ENCODE measurements around the gene SLC8B1.
A peak's percentile ranks its signal among the peaks of the same experiment; 100 is the strongest.

SLC8B1 gene

GRCh38 chr12:113318046-113318656, 16.8 kb downstream of the SLC8B1 start:
- H3K9me3 ChIP-seq (ENCODE audit: severe bottlenecking): no peaks in the 10 kb centered on the region
- no peak for TF ChIP-seq CTCF (IDR thresholded peaks at IDR 0.05; ENCODE audit: low read depth, low read length)

GRCh38 chr12:113317122-113317521, 17.8 kb downstream of the SLC8B1 start:
- TF ChIP-seq CTCF (IDR thresholded peaks at IDR 0.05; ENCODE audit: low read depth, low read length): no peak
- H3K27ac ChIP-seq: no peak overlapping the region
- DNase-seq: no peak
- H3K4me3 ChIP-seq (ENCODE audit: low read depth, low read length): no peak overlapping the region
- no peaks in the 10 kb centered on the region; the same call in 1 of the 2 replicates for H3K36me3 ChIP-seq
- no peaks in the 10 kb centered on the region for H3K27me3 ChIP-seq (ENCODE audit: insufficient read depth, low read depth, severe bottlenecking)
- H3K9me3 ChIP-seq (ENCODE audit: severe bottlenecking): no peaks in the 10 kb centered on the region

More at GRCh38 chr12:113318046-113318656, 16.8 kb downstream of the SLC8B1 start:
- no peak overlapping the region for H3K4me3 ChIP-seq (ENCODE audit: low read depth, low read length)
- no peak overlapping the region for H3K27ac ChIP-seq
- no peaks in the 10 kb centered on the region for H3K27me3 ChIP-seq (ENCODE audit: insufficient read depth, low read depth, severe bottlenecking)
- H3K36me3 ChIP-seq: no peaks in the 10 kb centered on the region; the same call in 1 of the 2 replicates
- no peak for DNase-seq

GRCh38 chr12:113316155-113316554, 18.8 kb downstream of the SLC8B1 start:
- Histone ChIP-seq H3K27me3 (ENCODE audit: insufficient read depth, low read depth, severe bottlenecking) (no peaks in the 10 kb centered on the region), H3K27ac (no peak overlapping the region), H3K9me3 (ENCODE audit: severe bottlenecking) (no peaks in the 10 kb centered on the region), H3K4me3 (ENCODE audit: low read depth, low read length) (no peak overlapping the region), H3K36me3 (no peaks in the 10 kb centered on the region; the same call in 1 of the 2 replicates)
- no peak for DNase-seq
- peak; percentile 39; the same call in 1 of the 2 replicates for TF ChIP-seq CTCF (IDR thresholded peaks at IDR 0.05; ENCODE audit: low read depth, low read length)

- no peak for TF ChIP-seq CTCF (IDR thresholded peaks at IDR 0.05; ENCODE audit: low read depth, low read length)
- no peak for DNase-seq
- Histone ChIP-seq H3K36me3 (no peaks in the 10 kb centered on the region; the same call in 1 of the 2 replicates), H3K27me3 (ENCODE audit: insufficient read depth, low read depth, severe bottlenecking) (no peaks in the 10 kb centered on the region), H3K4me3 (ENCODE audit: low read depth, low read length) (no peak overlapping the region), H3K27ac (no peak overlapping the region), H3K9me3 (ENCODE audit: severe bottlenecking) (peaks cover 2% of the 10 kb centered on the region)
Observed at GRCh38 chr12:113315358-113315757, 19.6 kb downstream of the SLC8B1 start.

GRCh38 chr12:113314121-113314529, 20.8 kb downstream of the SLC8B1 start:
- Histone ChIP-seq H3K9me3 (ENCODE audit: severe bottlenecking) (peaks cover 2% of the 10 kb centered on the region), H3K36me3 (no peaks in the 10 kb centered on the region; the same call in 1 of the 2 replicates), H3K27ac (no peak overlapping the region), H3K4me3 (ENCODE audit: low read depth, low read length) (no peak overlapping the region), H3K27me3 (ENCODE audit: insufficient read depth, low read depth, severe bottlenecking) (no peaks in the 10 kb centered on the region)
- TF ChIP-seq CTCF (IDR thresholded peaks at IDR 0.05; ENCODE audit: low read depth, low read length): no peak
- DNase-seq: no peak

GRCh38 chr12:113310489-113310888, 24.4 kb downstream of the SLC8B1 start:
- Histone ChIP-seq H3K36me3 (no peaks in the 10 kb centered on the region), H3K27me3 (ENCODE audit: insufficient read depth, low read depth, severe bottlenecking) (no peaks in the 10 kb centered on the region), H3K27ac (no peak overlapping the region), H3K9me3 (ENCODE audit: severe bottlenecking) (peaks cover 2% of the 10 kb centered on the region), H3K4me3 (ENCODE audit: low read depth, low read length) (no peak overlapping the region)
- peak; percentile 42 for DNase-seq
- TF ChIP-seq CTCF (IDR thresholded peaks at IDR 0.05; ENCODE audit: low read depth, low read length): 0 out of 2 replicates have a peak, but pooled peaks have one; percentile 18
